Brain microvascular endothelial cell (primary cell): Measurements from ENCODE around the gene GRID1.

Experiments
- DNase-seq: peaks from one replicate; pipeline ENCODE4 v3.0.0-alpha.2; 2020
- H3K27ac ChIP-seq: fragments of 250-450 bp; sonication (Bioruptor Pico); 2 replicates; pipeline ENCODE4 v1.5.1; 2020; ENCODE audit warnings: mild to moderate bottlenecking, moderate library complexity
- H3K27me3 ChIP-seq: fragments of 250-450 bp; sonication (Bioruptor Pico); replicated peaks from 2 replicates; pipeline ENCODE4 v1.5.1; 2020; ENCODE audit warnings: mild to moderate bottlenecking
- H3K36me3 ChIP-seq: fragments of 250-450 bp; sonication (Bioruptor Pico); replicated peaks from 2 replicates; pipeline ENCODE4 v1.5.1; 2020; ENCODE audit warnings: mild to moderate bottlenecking
- H3K4me3 ChIP-seq: 2 replicates; pipeline ENCODE4 v1.5.1; 2011; ENCODE audit warnings: low read depth, mild to moderate bottlenecking, control low read depth, low read length, moderate library complexity
- in situ Hi-C: cut with HindIII; loops from 2 replicates; pipeline ENCODE4 v1.10.0; 2017; ENCODE audit warnings: low sequenced_read_pairs, low pct_ligation_motif_present
- TF ChIP-seq, protein P1 (sequence below): IDR thresholded peaks from 2 replicates; pipeline ENCODE4 v1.5.1; 2011; ENCODE audit warnings: low read depth, mild to moderate bottlenecking, moderate library complexity, low read length, control low read depth, inconsistent platforms; ENCODE audit errors: missing control alignments

The GRID1 gene

DNA sequence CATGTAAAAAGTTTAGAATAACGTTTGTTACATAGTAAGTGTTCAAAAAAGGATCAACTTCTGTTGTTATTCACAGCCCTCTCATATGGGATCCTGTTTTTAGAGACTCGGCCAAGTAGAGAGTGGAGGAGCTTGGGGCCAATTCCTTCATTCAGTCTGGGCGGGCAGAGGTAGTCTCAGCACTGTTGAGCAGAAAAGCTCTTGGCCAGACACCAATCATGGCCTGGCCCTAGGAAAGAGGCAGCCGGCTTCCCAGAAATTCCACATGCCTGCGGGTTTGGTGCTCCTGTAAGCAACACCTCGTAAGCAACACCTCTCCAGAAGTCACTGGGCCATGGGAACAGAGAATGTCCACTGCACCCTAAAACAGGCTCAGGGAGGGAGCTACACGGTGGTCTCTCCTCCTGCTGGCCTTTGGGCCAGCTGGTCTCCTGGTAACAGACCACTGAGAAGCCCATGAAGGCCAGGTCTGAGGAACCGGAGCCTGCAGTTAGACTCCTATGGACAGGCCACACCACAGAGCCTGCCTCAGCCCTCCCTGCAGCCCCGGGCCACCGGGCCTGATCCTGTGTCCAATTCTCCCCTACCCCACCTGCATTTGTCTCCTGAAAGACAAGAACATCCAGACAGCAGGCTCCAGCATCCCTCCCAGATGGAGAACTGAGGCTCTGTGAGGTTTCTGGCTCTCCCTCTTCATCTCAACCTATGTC is 149.1 kb downstream of the GRID1 start:
- no peak overlapping the region for H3K4me3 ChIP-seq
- no peak for DNase-seq
- in situ Hi-C loops = no loop called here
- no peak overlapping the region for H3K27ac ChIP-seq
- H3K27me3 ChIP-seq = no peaks in the 10 kb centered on the region
- TF ChIP-seq, protein P1, sequence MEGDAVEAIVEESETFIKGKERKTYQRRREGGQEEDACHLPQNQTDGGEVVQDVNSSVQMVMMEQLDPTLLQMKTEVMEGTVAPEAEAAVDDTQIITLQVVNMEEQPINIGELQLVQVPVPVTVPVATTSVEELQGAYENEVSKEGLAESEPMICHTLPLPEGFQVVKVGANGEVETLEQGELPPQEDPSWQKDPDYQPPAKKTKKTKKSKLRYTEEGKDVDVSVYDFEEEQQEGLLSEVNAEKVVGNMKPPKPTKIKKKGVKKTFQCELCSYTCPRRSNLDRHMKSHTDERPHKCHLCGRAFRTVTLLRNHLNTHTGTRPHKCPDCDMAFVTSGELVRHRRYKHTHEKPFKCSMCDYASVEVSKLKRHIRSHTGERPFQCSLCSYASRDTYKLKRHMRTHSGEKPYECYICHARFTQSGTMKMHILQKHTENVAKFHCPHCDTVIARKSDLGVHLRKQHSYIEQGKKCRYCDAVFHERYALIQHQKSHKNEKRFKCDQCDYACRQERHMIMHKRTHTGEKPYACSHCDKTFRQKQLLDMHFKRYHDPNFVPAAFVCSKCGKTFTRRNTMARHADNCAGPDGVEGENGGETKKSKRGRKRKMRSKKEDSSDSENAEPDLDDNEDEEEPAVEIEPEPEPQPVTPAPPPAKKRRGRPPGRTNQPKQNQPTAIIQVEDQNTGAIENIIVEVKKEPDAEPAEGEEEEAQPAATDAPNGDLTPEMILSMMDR = no peak
- no peaks in the 10 kb centered on the region for H3K36me3 ChIP-seq

DNA sequence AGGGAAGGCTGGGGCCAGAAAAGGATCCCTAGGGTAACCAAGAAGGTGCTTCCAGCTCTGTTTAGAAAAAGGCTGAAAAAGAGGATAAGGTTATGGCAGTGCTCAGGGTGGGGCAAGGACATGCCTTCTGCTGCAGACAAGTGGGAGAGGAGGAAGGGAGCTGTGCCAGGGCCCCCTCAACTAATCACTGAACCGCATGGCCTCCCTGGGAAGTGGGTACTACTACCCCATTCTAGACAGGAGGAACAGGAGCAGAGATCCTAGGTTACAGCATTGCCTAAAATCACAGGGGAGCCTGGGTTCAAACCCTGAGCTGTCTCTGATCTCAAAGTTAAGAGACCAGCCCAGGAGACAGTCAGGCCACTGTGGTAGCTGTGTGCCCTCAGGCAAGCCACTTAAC is 149.7 kb downstream of the GRID1 start:
- H3K27me3 ChIP-seq = no peaks in the 10 kb centered on the region
- in situ Hi-C loops = no loop called here

DNA sequence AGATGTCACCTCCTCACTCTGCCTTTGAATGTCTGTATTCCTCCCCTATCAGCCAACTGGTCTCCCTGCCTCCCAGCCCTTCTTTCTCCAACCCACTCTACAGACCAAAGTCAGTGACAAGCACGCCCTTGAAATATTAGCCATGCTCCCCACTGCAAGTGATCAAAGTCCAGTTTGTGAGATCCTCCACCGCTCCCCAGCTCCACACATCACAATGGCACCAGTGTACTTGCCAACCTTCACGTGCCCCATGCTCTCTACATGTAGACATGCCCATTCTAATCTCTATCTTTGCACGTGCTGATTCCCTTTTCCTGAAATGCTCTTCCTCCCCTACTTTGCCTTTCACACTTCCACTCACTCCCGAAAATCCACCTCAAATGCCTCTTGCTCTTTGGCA is 150.9 kb downstream of the GRID1 start:
- no peak for DNase-seq
- Histone ChIP-seq H3K27me3 (no peaks in the 10 kb centered on the region), H3K27ac (no peak overlapping the region), H3K4me3 (no peak overlapping the region), H3K36me3 (no peaks in the 10 kb centered on the region)
- TF ChIP-seq, protein P1 = no peak
- in situ Hi-C loops = no loop called here

More for the DNA sequence above, 149.7 kb downstream of the GRID1 start:
- Histone ChIP-seq H3K4me3 (no peak overlapping the region), H3K36me3 (no peaks in the 10 kb centered on the region), H3K27ac (no peak overlapping the region)
- DNase-seq = no peak
- TF ChIP-seq, protein P1 = no peak

DNA sequence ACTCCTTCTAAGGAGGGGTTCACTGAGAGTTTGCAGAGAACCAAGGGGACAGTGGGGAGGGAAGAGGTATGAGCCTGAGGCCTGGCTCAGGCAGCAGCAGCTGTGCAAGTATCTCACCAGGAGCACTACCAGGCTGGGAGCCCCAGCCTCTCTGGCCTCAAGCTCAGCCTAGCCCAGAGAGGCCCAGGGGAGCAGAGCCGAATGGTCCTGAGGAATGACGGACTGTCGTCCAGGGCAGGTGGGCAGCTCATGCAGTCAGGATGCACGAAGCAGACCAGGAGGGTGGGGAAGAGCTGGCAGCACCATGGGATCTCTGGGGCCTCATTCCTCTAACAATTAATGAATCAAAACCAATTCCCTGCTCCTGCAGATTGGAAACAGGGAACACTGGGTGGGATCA is 151.5 kb downstream of the GRID1 start:
- Histone ChIP-seq H3K4me3 (no peak overlapping the region), H3K36me3 (no peaks in the 10 kb centered on the region), H3K27ac (no peak overlapping the region), H3K27me3 (no peaks in the 10 kb centered on the region)
- in situ Hi-C loops = no loop called here
- no peak for DNase-seq
- TF ChIP-seq, protein P1 = no peak

DNA sequence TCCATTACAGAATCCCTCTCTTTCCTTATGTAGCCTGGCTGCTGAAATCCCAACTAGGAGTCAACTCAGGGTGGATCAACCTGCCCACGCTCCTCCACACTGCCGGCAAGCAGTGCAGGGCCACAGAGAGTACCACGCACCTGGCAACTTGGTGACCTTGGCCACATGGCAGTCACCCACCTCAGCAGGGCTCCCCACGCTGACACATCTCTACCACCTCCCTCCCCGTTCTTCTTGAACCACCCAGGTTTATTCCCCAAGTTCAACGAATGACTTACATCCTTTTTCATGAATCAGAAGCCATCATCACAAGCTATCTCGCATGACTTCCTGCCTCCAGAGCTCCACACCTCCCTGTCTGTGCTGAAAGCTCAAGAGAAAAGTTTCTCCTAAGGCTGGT is 153.4 kb downstream of the GRID1 start:
- no peaks in the 10 kb centered on the region for H3K36me3 ChIP-seq
- DNase-seq = no peak
- in situ Hi-C loops = no loop called here

More for the DNA sequence above, 153.4 kb downstream of the GRID1 start:
- TF ChIP-seq, protein P1 = no peak
- Histone ChIP-seq H3K27me3 (no peaks in the 10 kb centered on the region), H3K27ac (no peak overlapping the region), H3K4me3 (no peak overlapping the region)
